Measurements from ENCODE around the gene ZFP90.
A peak's percentile ranks its signal among the peaks of the same experiment; 100 is the strongest.
"Not testable (repeated sequence)": the region's sequence is repeated elsewhere in the genome, so short reads cannot be mapped to it uniquely, and the experiment has no call there.

The ZFP90 gene

DNA sequence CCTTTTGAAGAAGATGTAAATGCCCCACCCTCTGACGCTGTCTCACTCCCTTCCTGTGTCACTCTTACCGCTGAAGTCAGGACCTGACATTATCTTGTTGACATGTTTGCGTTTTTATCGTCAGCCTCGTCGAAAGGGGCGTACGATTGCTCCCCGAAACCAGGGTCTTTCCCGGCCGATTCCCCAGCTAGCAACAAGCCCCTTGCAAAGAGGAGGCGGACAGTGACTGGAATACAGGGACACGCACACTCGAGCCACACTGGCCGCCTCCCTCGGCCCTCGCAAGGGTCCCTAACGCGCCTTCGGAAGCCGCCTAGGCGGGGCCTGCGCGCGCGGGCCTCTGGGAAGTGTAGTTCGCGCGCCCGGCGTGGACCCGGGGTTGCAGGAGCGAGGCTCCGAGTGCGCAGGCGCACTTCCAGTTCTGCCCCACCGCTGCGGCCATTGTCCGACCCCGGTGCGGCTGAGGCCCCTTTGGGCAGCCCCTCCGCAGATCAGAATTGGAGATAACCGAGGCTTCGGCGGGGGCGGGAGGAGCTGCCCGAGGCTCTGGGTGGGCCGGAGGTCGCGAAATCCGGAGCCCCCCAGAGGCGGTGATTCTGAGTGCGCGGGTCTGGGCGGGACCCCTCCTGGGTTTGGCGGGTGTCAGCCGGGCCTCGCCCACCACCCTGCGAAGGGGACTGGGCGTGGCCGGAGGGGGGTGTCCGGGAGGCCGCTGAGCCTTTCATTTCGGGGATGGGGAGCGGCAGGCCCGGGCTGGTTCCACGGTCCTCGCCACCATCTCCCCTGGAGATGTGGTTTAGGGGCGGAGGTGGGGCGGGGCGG, at the start of gene ZFP90:
ZFP90 (plus strand) TSS at position 412 of the 822 bp plus-strand sequence. CDS start 502 bp downstream, outside the sequence.
- DNase-seq (ENCODE audit: low read depth in 2 of 2), result peak; percentile 57 to 62

- no peak for DNase-seq (ENCODE audit: low read depth in 2 of 2)
Observed at GRCh38 chr16:68490358-68490757, 48.7 kb upstream of the ZFP90 start.

GRCh38 chr16:68490829-68491575, 48.1 kb upstream of the ZFP90 start:
- no peak for DNase-seq (ENCODE audit: low read depth in 2 of 2)

- no peak for DNase-seq (ENCODE audit: low read depth in 2 of 2)
Observed at GRCh38 chr16:68491576-68491950, 47.5 kb upstream of the ZFP90 start.

DNA sequence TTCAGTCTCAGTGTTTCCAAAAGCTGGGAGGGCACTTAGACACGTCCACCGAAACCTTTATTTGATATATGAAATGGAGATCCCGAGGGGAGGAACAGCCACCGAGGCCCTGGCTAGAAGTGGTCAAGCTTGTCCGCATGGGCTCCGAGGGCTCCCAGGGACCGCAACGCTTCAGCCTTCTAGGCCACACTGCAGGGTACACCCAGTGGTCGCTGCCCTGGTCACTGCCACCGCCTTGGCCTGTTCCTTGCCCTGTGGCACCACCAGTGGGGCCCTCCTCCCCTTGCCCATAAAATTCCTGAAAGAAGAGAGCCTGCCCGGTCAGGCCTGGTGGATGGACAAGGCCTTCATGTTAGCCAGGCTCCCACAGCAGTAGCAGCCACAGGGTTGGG, 46.9 kb upstream of the ZFP90 start:
- no peak for DNase-seq (ENCODE audit: low read depth in 2 of 2)

DNA sequence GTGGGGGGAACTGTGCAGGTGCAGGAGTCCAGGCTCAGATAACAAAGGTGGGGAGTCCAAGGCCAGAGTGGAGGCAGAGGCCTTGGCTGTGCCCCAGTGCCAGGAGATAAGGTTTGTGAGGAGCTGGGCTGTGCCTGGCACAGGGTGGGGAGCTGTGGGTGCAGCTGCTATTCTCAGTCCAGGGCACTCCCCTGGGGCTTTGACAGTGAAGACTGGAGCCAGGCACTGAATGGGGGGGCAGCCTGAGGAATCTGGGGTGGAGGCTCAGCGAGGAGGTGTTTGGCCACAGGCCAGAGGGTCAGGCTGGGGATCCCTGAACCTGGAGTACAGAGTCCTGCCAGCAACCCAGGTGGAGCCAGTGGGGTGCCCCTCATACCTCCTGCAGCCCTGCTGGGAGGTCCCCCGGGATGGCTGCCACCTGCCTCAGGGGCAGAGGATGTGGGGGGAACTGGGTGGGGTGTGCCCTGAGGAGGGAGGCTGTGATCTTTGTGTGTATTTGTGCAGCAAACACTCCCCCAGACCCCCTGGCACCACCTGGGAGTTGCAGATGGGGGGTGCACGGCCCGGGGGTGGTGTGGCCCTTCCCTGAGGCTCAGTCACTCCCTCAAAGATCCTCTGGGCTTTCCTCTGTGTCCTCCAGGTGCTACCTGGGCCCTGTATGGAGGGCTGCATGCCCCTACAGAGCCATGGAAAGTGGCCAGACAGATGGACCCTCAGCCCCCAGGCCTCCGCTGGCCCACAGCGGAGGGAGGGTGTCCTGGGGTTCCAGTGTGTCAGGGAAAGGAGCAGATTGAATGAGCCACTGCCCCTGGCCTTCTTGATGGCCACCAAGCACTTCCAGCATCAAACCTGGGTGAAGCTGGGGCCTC, 46.3 kb upstream of the ZFP90 start:
- no peak for DNase-seq (ENCODE audit: low read depth in 2 of 2)

DNA sequence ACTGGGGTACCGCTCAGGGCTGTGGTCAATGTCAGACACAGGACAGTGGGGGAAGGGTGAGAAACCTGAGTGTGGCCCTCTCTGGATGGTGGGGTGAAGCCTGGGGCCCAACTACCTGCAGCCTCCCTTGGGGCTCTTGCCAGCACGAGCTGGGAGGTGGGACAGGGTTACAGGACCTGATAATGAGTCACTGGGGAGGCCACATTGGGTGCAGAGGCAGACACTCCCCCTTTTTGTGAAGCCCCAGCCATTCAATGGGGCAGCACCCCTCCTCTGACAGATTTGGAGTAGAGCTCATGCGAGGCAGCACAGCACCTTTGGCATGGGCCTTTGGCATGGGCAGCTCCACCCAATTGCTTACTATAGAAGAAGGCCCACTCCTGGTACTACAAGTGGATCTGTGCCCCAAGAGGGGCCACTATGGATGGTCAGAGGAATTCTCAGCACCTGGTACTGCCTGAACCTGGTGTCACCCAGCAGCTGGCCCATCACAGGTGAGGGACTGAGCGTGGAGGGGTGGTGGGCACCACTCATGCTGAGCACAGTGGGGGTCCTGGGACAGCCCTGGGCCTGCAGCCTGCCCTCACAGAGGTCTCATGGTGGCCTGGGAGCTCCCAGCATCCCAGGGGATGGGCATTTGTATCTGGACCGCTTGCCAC, 45.5 kb upstream of the ZFP90 start:
- no peak for DNase-seq (ENCODE audit: low read depth in 2 of 2)

DNA sequence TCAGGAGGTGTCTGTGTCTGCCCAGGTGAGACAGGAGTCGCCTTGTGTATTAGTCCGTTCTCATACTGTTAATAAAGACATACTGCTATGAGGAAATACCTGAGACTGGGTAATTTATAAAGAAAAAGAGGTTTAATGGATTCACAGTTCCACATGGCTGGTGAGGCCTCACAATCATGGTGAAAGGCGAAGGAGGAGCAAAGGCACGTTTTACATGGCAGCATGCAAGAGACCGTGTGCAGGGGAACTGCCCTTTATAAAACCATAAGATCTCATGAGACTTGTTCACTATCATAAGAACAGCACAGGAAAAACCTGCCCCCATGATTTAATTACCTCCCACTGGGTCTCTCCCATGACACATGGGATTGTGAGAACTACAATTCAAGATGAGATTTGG, 44.8 kb upstream of the ZFP90 start:
- DNase-seq (ENCODE audit: low read depth in 2 of 2), result not testable (repeated sequence)

DNA sequence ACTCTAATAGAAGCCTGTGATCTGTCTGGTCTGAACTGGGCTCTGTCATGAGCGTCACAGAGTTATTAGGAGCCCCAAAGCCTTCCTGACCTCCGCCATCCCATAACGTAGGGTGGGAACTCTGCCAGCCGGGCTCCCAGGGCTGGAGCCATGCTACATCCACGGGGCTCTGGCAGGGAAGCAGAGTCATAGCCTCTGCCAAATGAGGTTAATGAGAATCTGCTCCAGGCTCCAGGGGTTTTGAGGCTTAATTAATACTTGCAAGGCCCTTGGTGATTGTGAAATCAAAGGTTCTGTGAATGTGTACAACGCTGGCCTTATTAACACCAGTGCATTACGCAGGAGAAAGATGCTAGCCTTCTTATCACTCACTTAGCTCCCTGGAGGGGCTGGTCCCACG, 42.4 kb upstream of the ZFP90 start:
- no peak for DNase-seq (ENCODE audit: low read depth in 2 of 2)

GRCh38 chr16:68499006-68499405, 40.1 kb upstream of the ZFP90 start:
- DNase-seq (ENCODE audit: low read depth in 2 of 2), result no peak

- DNase-seq (ENCODE audit: low read depth in 2 of 2), result no peak
Observed at GRCh38 chr16:68503334-68503733, 35.8 kb upstream of the ZFP90 start.

GRCh38 chr16:68504066-68504465, 35.0 kb upstream of the ZFP90 start:
- DNase-seq (ENCODE audit: low read depth in 2 of 2), result no peak

- no peak for DNase-seq (ENCODE audit: low read depth in 2 of 2)
Observed at GRCh38 chr16:68506331-68507053, 32.6 kb upstream of the ZFP90 start.

DNA sequence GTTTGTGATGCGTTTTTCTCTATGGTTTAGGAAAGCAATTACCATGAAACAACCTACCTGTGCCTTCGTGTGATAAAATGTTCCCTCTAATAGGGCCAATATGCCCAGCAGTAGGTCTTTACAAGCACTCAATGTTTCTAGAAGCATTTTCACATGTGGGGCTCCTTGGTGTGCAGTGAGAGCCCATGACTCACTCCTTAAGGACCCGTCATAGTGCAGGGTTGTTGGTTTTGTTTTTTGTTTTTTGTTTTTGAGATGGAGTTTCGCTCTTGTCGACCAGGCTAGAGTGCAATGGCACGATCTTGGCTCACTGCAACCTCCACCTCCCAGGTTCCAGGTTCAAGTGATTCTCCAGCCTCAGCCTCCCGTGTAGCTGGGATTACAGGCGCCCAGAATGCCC, 31.1 kb upstream of the ZFP90 start:
- no peak for DNase-seq (ENCODE audit: low read depth in 2 of 2)

DNA sequence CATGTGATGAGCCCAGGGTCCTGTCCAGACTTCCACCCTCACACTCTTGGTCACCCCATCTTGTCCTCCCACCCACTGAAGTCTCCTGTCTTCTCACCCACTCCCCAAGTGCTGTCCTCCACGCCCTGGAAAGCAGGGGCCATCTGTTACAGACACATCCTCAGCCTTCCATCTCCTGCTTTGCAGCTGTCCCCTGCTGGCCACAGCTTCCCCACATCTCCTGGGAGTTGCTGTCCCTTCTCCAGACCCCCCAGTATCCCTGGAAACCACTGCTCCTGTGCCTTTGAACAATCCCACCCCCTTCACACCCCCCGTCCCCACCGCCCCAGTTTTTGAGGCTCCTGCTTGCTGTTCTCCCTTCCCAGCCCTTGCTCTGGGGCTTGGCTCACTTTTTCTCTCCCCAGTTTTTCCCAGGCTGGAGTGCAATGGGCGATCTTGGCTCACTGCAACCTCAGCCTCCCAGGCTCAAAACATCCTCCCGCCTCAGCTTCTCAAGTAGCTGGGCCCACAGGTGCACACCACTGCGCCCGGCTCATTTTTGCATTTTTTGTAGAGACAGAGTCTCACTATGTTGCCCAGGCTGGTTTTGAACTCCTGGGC, 30.4 kb upstream of the ZFP90 start:
- no peak for DNase-seq (ENCODE audit: low read depth in 2 of 2)

DNA sequence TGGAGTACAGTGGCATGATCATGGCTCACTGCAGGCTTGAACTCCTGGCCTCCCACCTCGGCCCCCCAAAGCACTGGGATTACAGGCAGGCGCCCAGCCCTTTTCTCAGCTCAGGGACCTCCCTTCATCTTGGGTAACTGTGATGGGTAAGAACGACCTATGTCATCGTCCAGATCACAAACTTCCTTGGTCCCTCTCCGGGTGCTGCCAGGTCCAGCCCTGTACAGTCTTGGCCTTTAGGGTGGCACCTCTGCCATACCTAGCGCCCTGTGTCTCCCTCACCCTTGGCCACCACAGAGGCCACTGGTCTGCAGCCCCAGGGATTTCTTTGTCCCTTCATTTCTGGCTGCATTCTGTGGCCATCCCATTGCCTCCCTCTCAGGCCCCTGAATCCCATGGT, 29.7 kb upstream of the ZFP90 start:
- DNase-seq (ENCODE audit: low read depth in 2 of 2), result no peak

- no peak for DNase-seq (ENCODE audit: low read depth in 2 of 2)
Observed at GRCh38 chr16:68510775-68511174, 28.3 kb upstream of the ZFP90 start.

GRCh38 chr16:68512183-68512582, 26.9 kb upstream of the ZFP90 start:
- no peak for DNase-seq (ENCODE audit: low read depth in 2 of 2)

DNA sequence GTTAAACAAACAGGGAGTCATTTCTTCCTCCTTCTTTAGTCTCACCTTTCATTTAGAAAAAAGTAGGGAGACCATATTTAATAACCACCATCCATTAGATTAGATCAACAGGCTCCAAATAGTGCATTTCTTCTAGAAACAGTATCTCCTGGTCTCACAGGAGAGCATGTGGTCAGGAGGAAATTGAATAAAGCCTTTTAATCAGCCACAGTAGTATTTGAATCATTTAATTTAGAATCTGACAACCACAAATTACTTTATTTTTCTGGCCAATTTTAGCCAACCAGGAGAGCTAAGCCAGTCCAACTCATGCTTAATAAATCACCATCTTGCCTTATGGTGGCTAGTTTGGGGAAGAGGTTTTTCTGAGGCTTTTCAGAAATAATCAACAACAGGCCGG, 26.3 kb upstream of the ZFP90 start:
- no peak for DNase-seq (ENCODE audit: low read depth in 2 of 2)

GRCh38 chr16:68514511-68514910, 24.6 kb upstream of the ZFP90 start:
- no peak for DNase-seq (ENCODE audit: low read depth in 2 of 2)
